ENCODE measurements around the gene RPGRIP1.
"Not testable (repeated sequence)": the region's sequence is repeated elsewhere in the genome, so short reads cannot be mapped to it uniquely, and the experiment has no call there.

Gene RPGRIP1

DNA sequence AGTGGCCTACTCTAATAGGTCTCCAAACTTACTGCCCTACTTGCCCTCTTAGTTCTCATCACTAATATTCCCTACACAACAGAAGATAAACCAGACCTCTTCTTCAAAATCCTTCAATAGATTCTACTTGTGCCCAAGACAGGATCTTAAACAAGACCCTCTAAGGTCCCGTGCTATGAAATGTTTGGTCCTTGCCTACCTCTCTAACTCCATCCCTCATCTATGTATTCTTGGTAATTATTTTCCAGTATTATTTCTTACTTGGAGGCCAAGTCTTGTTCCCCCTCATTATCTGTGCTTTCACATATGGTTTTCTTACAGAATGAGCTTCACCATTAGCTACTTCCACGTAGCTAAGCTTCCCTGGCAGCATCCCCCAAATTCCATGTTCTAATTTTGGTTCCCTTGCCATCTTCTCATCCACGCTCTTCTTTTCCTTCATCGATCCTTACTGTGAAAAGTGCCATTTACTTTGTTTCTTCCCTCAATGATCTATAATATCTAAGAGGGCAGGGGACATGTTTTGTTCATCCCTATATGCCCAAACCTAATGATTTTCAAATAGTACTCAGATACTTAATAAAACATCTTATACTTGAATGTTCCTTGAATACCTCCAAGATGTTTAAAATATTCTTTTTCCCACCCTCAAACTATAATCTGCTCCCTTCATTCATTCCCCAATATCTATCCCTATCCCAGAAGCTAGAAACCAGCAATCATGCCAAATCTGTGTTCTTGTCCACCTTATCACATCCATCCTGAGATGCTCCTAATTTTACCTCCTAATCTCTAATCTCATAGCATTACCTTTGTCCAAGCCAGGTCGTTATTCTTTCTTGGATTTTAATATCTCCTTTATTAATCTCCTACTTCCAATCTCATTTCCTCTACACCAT lies 20.7 kb upstream of the RPGRIP1 start:
- no peak for DNase-seq

DNA sequence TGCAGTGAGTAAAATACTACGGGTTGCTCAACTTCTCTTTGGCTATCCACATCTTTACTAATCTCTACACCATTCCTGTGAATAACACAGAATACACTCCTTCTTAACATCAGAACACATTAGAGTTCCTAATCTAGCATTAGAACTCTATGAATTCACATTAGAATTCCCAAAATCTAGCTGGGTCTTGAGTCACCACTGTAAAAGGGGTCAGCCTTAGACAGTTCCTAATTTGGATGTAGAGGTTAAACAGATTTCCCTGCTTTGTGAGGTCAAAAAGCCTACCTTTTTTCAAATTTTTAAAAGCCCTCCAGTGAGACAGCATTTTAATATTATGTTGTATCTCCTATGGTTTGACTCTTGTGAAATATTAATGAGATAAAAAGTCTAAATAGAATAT lies 18.1 kb upstream of the RPGRIP1 start:
- DNase-seq = no peak

GRCh38 chr14:21262410-21262809 lies 17.5 kb upstream of the RPGRIP1 start:
- no peak for DNase-seq

DNA sequence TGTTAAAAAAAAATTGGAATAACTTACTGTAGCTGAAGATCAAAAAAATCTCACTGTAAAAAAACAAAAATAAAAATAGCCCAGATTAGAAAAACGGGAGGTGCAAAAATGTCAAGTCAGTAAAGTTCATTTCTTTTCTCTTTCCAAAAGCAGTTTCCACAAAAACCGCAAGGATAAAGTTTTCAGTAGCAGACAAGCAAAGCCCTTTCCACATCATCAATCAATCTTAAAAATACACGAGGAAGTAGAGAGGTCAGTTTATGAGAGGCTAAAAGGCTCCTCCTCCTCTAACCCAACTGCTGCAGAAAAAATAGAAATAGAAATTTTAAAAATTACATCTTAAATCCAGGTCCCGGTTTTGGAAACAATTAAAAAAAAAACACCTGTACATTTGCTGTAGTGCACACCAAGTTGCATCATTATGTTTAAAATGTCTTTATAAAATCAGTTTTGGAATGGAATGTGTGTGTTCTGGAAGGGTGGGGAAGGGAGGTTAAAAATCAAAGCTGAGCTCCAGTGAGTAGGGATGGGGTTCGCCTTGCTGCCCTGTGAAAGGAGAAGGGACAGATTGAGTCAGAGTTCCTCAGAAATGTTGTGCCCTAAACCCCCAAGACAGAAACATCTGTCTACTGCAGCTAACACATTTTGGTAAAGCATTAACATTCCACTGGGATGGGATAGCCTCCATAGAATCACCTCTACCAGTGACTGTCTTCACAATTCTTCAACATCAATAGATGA lies 16.4 kb upstream of the RPGRIP1 start:
- DNase-seq = no peak

- peak in 1 of 2 experiments; percentile 21 for DNase-seq
Measured at GRCh38 chr14:21264025-21264801, 15.7 kb upstream of the RPGRIP1 start.

- DNase-seq = peak in 1 of 2 experiments; percentile 38
Measured at GRCh38 chr14:21267431-21267845, 12.4 kb upstream of the RPGRIP1 start.

DNA sequence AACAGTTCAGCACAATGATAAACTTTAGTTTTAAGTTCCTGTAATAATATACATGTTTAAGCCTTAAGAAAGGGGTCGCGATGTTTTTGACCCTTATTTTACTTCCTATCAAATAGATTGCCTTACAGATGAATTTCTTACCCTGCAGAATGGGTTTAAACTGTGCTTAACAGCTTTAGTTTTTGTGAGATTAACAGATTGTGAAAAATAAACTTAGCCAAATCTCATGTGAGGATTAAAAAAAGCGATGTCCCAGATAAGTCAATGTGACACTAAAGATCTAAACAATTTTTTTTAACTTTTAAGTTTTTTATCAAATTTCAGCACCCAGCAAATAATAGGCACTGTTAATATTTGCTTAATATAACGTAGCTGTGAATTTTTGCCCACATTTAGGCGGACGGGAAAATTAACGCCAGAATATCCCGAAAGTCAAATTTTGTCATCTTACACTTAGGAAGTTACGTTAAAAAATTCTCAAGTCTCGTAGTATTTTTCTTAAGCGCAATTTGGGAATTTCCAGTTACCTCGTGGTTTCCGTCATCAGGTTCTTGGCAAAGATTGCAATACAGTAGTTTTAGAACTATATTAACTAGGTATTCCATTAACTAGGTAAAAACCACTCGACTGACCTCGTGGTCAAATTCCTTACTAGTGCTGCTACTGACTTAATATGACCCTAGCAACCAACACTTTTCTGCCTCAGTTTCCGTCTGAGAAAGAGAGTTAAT lies 11.8 kb upstream of the RPGRIP1 start:
- no peak for DNase-seq

DNA sequence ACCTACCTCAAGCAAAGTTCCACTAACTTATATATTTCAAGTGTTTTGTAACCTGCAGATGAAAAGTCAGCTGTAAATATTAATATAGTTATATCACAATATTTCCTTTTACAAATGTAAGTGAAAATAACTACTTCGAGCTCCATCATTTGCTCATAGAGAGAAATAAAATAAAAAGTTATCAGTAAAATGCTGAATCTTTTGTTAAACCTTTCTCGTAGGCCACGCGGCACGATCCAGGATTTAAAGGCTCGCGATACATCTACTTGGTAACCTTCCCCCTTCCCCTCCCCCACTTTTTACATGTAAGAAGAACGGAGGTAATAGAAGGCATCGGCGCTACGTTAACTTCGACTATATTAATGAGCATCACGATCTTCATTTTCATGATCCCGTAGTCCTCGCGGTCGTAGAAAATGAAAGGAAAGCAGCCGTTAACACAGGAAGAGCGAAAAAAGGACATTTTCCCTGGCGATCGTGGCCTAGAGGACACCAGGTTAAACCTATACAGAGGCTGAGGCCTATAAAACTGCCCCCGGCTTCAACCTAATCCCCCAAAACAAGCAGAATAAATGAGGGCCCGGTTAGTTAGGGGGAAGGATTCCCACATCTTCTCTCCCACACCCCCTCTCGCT lies 11.1 kb upstream of the RPGRIP1 start:
- DNase-seq = peak; percentile 26 to 54

DNA sequence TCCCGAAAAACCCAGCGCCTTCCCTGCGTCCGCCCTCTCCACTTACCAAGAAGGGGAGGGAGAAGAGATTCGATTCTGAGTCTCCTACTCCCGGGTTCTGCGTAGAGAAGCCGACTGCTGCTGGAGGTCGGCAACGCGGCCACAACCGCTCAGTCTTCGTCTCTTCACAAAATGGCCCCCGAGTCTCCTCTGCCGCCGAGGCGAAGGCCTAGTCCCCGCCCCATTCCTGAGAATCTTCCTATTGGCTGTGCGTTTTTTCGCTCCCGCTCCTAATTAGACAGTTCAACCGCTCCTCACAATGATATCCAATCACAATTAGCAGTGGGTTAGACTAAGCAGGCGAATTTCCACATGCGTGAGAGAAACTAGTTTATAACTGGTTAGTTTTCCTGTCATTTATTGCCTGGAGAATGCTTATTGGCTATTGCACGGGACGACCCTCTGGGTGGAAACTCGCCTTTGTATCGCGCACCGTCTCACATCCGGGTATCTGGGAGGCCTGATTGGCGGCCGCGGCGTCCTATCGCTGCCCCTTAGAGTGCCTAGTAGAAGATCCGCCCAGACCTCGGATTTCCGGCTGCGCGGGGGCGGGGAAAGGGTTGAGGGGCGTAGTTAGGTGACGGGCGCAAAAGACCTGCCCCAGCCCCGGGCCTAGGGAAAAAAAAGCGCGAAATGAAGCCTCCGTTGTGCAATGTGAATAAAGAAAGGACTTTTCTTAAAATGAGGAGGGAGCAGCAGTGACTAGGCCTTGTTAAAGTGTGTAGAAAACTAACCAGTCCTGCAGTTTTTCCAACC lies 10.4 kb upstream of the RPGRIP1 start, which contains the start of gene HNRNPC:
Gene HNRNPC, minus strand, starts transcription at position 191 of the 795 bp plus-strand sequence. CDS start 35,249 bp downstream, outside the sequence.
- peak; percentile 99 for DNase-seq

GRCh38 chr14:21272661-21273060 lies 7.2 kb upstream of the RPGRIP1 start:
- not testable (repeated sequence) for DNase-seq

DNA sequence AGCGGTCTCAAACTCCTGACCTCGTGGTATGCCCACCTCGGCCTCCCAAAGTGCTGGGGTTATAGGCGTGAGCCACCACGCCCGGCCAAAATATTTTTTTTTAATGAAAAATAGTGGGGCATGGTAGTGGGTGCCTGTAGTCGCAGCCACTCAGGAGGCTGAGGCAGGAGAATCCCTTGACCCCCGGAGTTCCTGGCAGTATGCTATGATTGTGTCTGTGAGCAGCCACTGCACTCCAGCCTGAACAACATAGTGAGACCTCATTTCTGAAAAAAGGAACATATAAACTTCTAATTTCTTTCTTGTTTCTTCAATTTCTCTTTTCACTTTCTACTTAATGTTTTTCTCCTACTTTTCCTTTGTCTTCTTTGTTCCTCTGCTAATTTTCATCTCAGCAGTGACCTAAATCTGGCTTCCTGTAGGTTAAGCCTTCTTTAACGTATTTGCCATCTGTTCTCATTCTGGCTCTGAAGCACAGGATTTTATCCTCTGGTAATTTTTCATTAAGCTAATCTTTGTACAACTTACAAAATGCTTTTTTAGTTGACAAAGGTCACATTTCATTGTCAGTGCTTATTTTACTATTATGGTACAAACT lies 4.5 kb upstream of the RPGRIP1 start:
- no peak for DNase-seq

- no peak for DNase-seq
Measured at GRCh38 chr14:21278632-21279031, 1.3 kb upstream of the RPGRIP1 start.

- DNase-seq = not testable (repeated sequence)
Measured at GRCh38 chr14:21281917-21282316, 2.0 kb downstream of the RPGRIP1 start.

DNA sequence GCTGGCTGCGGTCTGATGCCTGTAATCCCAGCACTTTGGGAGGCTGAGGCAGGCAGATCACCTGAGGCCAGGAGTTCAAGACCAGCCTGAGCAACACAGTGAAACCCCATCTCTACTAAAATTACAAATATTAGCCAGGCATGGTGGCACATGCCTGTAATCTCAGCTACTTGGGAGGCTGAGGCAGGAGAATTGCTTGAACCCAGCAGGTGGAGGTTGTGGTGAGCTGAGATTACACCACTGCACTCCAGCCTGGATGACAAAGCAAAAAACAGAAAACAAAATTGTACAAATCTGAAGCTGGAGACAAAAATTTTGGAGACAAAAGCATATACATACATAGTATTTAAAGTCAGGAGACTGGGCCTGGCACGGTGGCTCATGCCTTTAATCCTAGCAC lies 6.6 kb downstream of the RPGRIP1 start:
- not testable (repeated sequence) for DNase-seq

GRCh38 chr14:21287168-21287567 lies 7.3 kb downstream of the RPGRIP1 start:
- DNase-seq = no peak

DNA sequence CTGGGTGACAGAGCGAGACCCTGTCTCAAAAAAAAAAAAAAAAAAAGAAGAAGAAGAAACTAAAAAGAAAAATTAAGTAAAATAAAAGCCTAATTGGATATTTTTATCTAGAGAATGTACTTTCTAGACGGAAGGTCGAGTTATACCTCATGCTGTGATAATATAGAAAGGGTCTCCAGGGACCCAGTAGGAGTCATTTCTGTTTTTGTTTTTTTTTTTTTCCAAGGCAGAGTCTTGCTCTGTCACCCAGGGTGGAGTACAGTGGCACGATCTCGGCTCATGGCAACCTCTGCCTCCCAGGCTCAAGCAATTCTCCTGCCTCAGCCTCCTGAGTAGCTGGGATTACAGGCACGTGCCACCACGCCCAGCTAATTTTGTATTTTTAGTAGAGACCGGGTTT lies 14.1 kb downstream of the RPGRIP1 start:
- not testable (repeated sequence) for DNase-seq

DNA sequence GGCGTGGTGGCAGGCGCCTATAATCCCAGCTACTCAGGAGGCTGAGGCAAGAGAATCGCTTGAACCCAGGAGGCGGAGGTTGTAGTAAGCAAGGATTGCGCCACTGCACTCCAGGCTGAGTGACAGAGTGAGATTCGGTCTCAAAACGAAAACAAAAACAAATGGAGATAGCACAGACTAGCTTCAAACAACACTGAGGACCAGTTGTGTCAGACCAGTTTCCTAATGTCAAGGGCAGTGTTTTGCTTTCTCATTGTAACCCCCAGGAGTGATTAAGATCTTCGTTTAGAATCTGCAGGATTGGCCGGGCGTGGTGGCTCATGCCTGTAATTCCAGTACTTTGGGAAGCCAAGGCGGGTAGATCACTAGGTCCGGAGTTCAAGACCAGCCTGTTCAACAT lies 18.5 kb downstream of the RPGRIP1 start:
- no peak for DNase-seq

- DNase-seq = no peak
Measured at GRCh38 chr14:21299562-21300130, 19.8 kb downstream of the RPGRIP1 start.

DNA sequence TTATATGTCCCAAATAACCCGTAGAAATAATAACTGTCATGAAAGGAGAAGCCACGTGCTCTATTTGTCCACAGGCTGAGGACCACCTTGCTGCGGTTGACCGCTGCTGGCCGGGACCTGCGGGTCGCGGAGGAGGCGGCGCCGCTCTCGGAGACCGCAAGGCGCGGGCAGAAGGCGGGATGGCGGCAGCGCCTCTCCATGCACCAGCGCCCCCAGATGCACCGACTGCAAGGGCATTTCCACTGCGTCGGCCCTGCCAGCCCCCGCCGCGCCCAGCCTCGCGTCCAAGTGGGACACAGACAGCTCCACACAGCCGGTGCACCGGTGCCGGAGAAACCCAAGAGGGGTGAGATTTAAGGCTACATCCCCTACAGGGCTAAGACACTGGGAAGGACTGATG lies 21.0 kb downstream of the RPGRIP1 start:
- peak; percentile 7 to 37 for DNase-seq

Data from Kasumi-1 (cell line).